GM12878 (cell line): ENCODE data around the gene ISCA2. TPM values are rescaled to one million over a fixed set of nuclear protein-coding genes. Genes with fewer than 3 reads are reported as not detected.

Source experiments
- ATAC-seq: fragments of 200-7000 bp; cut with Tn5 transposase; 3 replicates; pipeline ENCODE4 v1.9.1; 2020; ENCODE audit warnings: mild to moderate bottlenecking, moderate library complexity
- BruUV-seq: library from RNA; stranded (reverse); fragments of 400-500 nt; replicated peaks from 2 replicates; lab custom pipeline; 2021; lab: Mats Ljungman, UMichigan
- CTCF ChIA-PET: fragments of 300-600 bp; sonication (Branson Sonifier 250); formaldehyde crosslinking; extraction: SDS; loops from one replicate; lab custom pipeline; 2021; ENCODE audit warnings: inconsistent platforms; lab: Yijun Ruan, JAX
- POLR2A ChIA-PET: fragments of 350-600 bp; formaldehyde crosslinking; extraction: SDS; loops from one replicate; lab custom pipeline; 2021; ENCODE audit warnings: inconsistent platforms; lab: Charles Lee
- RAD21 ChIA-PET: fragments of 300-600 bp; sonication (Branson Sonifier 250); formaldehyde crosslinking; loops from one replicate; lab custom pipeline; 2023; ENCODE audit warnings: antibody characterized with exemption; ENCODE audit not compliant: unreplicated experiment; lab: Charles Lee
- SMC1A ChIA-PET: fragments of 300-600 bp; sonication (Branson Sonifier 250); formaldehyde crosslinking; loops from one replicate; lab custom pipeline; 2023; ENCODE audit not compliant: unreplicated experiment, uncharacterized antibody; lab: Charles Lee
- DNase-seq: peaks from one replicate; pipeline ENCODE4 v3.0.0-alpha.2; 2011; ENCODE audit warnings: low read depth, low spot score
- FAIRE-seq: peaks from 3 replicates; lab custom pipeline; 2011; peaks lifted over from hg19 to GRCh38; lab: Jason Lieb, UNC
- H2AFZ ChIP-seq: 2 replicates; pipeline ENCODE4 v1.6.0; 2011; ENCODE audit warnings: low read depth, low read length, control low read depth; ENCODE audit not compliant: control insufficient read depth
- H3K27ac ChIP-seq: 2 replicates; pipeline ENCODE4 v1.5.1; 2011; ENCODE audit warnings: control low read depth; ENCODE audit not compliant: control insufficient read depth, insufficient read depth
- H3K27me3 ChIP-seq, 2 experiments: replicated peaks in 1 of 2; 2 replicates each; pipeline versions ENCODE4 v1.6.0 to v1.6.1; 2011; ENCODE audit warnings: low read length in 1 of 2; ENCODE audit not compliant: control insufficient read depth in 2 of 2, insufficient read depth in 2 of 2
- H3K36me3 ChIP-seq, 2 experiments: 2 replicates each; pipeline ENCODE4 v1.5.1; 2011; ENCODE audit warnings: low read length in 1 of 2; ENCODE audit not compliant: control insufficient read depth in 2 of 2, insufficient read depth in 2 of 2
- H3K4me1 ChIP-seq: 2 replicates; pipeline ENCODE4 v1.6.1; 2011; ENCODE audit warnings: mild to moderate bottlenecking, low read length, moderate library complexity, mixed read lengths; ENCODE audit not compliant: control insufficient read depth, insufficient read depth
- H3K4me2 ChIP-seq: 2 replicates; pipeline ENCODE4 v1.6.0; 2011; ENCODE audit warnings: control low read depth; ENCODE audit not compliant: control insufficient read depth, insufficient read depth
- H3K4me3 ChIP-seq: fragments of 200-600 bp; sonication (generic); 2 replicates; pipeline ENCODE4 v1.5.1; 2016
- H3K79me2 ChIP-seq: 2 replicates; pipeline ENCODE4 v1.6.0; 2011; ENCODE audit warnings: low read length; ENCODE audit not compliant: control insufficient read depth, insufficient read depth
- H3K9ac ChIP-seq: 2 replicates; pipeline ENCODE4 v1.8.0; 2011; ENCODE audit warnings: low read length, control low read depth, mixed read lengths; ENCODE audit not compliant: control insufficient read depth, insufficient read depth
- H3K9me3 ChIP-seq: replicated peaks from 3 replicates; pipeline ENCODE4 v1.5.1; 2011; ENCODE audit warnings: mild to moderate bottlenecking, low read length; ENCODE audit not compliant: control insufficient read depth, insufficient read depth
- H4K20me1 ChIP-seq: 2 replicates; pipeline ENCODE4 v1.6.0; 2011; ENCODE audit not compliant: control insufficient read depth, insufficient read depth
- BRCA1 ChIP-seq: IDR thresholded peaks from 2 replicates; pipeline ENCODE4 v1.6.1; 2011; ENCODE audit warnings: low read depth, low read length, improper control_type of control experiment
- KAT2A ChIP-seq: conservative IDR thresholded peaks from 2 replicates; pipeline ENCODE4 v1.6.1; 2011; ENCODE audit warnings: low read depth, low read length; ENCODE audit not compliant: control insufficient read depth
- NFIC ChIP-seq: IDR thresholded peaks from 2 replicates; pipeline ENCODE4 v1.6.1; 2012; ENCODE audit warnings: low read depth, mild to moderate bottlenecking, inconsistent platforms, low read length, moderate library complexity
- RCOR1 ChIP-seq: conservative IDR thresholded peaks from 2 replicates; pipeline ENCODE4 v1.6.1; 2012; ENCODE audit warnings: low read depth, low read length, improper control_type of control experiment
- SUZ12 ChIP-seq: fragments of 200-600 bp; sonication (generic); IDR thresholded peaks from one replicate; pipeline ENCODE4 v1.6.1; 2018; ENCODE audit warnings: antibody characterized with exemption, mild to moderate bottlenecking; ENCODE audit not compliant: unreplicated experiment
- TAF1 ChIP-seq: IDR thresholded peaks from 2 replicates; pipeline ENCODE4 v1.6.1; 2011; ENCODE audit warnings: mild to moderate bottlenecking, low read depth, low read length, borderline replicate concordance
- whole genome bisulfite sequencing: methylation state at CpG from one replicate; pipeline ENCODE4 v1.1.6; 2016; ENCODE audit warnings: low lambda C conversion rate; ENCODE audit not compliant: insufficient replicate concordance, insufficient coverage; ENCODE audit errors: missing lambda C conversion rate; 5-methylcytosine and 5-hydroxymethylcytosine counted together
- in situ Hi-C: fragments of 300-500 bp; cut with MboI; formaldehyde crosslinking; loops from 9 replicates; pipeline ENCODE4 v1.14.3; 2018; ENCODE audit warnings: mixed read lengths
- intact Hi-C: fragments of 100-400 bp; cut with micrococcal nuclease; formaldehyde crosslinking; loops from one replicate; pipeline ENCODE4 v1.14.2; 2022; ENCODE audit not compliant: unreplicated experiment
- polyA plus RNA-seq, 11 experiments: library from polyadenylated mRNA; depleted of rRNA in 4 of 11; unstranded in 6 of 11; stranded (reverse) in 5 of 11; fragments of >200 nt; fragmentation: Nextera tagmentation in 4 of 11; fragmentation: Illumina TruSeq in 1 of 11; extraction: Ambion mirVana in 4 of 11; extraction: Trizol in 1 of 11; gene quantifications; 1 replicate in 1 of 11; 2 replicates in 10 of 11; pipeline versions ENCODE4 v1.2.1 to v1.2.3, GENCODE V29; 2011 to 2016; ENCODE audit warnings: inconsistent platforms in 2 of 11, missing spikeins in 2 of 11, low read depth in 1 of 11
- total RNA-seq, 4 experiments: library from RNA; depleted of rRNA in 3 of 4; stranded (reverse); fragments of >200 nt in 3 of 4; fragmentation: Illumina TruSeq in 1 of 4; extraction: Trizol in 1 of 4; gene quantifications; 2 replicates each; pipeline versions ENCODE4 v1.2.1 to v1.2.3, GENCODE V29; 2013 to 2021
- TF ChIP-seq, protein P1 (sequence below): fragments of 450-650 bp; IDR thresholded peaks from 2 replicates; pipeline ENCODE4 v1.6.1; 2017; ENCODE audit warnings: mild to moderate bottlenecking, moderate library complexity
- TF ChIP-seq, protein P2 (sequence below): fragments of 450-650 bp; formaldehyde crosslinking; IDR thresholded peaks from 2 replicates; pipeline ENCODE4 v1.4.0; 2022; ENCODE audit warnings: mild to moderate bottlenecking, moderate library complexity
- TF ChIP-seq, protein P3 (sequence below): IDR thresholded peaks from 2 replicates; pipeline ENCODE4 v1.6.1; 2012; ENCODE audit warnings: low read depth, low read length, improper control_type of control experiment

The ISCA2 gene
- total and polyA plus RNA-seq, 10 of the 15 experiments (the other 5 are each of a cell fraction or from before 2014, with no cell fraction given): 7.5 to 116 (median 32.5) TPM

DNA sequence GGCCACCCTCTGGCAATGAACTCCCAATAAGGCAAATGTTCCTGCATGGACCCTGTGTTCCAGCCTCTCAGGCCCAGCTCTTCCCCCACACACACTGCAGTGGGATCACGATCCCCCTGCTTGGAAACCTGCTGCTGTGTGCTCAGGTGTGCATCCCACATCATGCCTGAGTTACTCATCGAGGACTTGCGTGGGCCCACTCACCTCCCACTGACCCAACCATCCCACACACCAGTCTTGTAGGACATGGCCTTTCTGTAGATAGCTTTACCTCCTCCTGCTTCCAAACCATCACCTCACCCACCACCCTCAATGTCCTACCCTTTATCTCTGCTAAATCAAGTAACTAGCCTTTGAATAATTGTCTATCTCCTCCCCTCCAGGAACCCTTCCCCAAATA lies 25.1 kb upstream of the ISCA2 start (continued):
- TF ChIP-seq, protein P1, sequence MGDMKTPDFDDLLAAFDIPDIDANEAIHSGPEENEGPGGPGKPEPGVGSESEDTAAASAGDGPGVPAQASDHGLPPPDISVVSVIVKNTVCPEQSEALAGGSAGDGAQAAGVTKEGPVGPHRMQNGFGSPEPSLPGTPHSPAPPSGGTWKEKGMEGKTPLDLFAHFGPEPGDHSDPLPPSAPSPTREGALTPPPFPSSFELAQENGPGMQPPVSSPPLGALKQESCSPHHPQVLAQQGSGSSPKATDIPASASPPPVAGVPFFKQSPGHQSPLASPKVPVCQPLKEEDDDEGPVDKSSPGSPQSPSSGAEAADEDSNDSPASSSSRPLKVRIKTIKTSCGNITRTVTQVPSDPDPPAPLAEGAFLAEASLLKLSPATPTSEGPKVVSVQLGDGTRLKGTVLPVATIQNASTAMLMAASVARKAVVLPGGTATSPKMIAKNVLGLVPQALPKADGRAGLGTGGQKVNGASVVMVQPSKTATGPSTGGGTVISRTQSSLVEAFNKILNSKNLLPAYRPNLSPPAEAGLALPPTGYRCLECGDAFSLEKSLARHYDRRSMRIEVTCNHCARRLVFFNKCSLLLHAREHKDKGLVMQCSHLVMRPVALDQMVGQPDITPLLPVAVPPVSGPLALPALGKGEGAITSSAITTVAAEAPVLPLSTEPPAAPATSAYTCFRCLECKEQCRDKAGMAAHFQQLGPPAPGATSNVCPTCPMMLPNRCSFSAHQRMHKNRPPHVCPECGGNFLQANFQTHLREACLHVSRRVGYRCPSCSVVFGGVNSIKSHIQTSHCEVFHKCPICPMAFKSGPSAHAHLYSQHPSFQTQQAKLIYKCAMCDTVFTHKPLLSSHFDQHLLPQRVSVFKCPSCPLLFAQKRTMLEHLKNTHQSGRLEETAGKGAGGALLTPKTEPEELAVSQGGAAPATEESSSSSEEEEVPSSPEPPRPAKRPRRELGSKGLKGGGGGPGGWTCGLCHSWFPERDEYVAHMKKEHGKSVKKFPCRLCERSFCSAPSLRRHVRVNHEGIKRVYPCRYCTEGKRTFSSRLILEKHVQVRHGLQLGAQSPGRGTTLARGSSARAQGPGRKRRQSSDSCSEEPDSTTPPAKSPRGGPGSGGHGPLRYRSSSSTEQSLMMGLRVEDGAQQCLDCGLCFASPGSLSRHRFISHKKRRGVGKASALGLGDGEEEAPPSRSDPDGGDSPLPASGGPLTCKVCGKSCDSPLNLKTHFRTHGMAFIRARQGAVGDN: no peak

DNA sequence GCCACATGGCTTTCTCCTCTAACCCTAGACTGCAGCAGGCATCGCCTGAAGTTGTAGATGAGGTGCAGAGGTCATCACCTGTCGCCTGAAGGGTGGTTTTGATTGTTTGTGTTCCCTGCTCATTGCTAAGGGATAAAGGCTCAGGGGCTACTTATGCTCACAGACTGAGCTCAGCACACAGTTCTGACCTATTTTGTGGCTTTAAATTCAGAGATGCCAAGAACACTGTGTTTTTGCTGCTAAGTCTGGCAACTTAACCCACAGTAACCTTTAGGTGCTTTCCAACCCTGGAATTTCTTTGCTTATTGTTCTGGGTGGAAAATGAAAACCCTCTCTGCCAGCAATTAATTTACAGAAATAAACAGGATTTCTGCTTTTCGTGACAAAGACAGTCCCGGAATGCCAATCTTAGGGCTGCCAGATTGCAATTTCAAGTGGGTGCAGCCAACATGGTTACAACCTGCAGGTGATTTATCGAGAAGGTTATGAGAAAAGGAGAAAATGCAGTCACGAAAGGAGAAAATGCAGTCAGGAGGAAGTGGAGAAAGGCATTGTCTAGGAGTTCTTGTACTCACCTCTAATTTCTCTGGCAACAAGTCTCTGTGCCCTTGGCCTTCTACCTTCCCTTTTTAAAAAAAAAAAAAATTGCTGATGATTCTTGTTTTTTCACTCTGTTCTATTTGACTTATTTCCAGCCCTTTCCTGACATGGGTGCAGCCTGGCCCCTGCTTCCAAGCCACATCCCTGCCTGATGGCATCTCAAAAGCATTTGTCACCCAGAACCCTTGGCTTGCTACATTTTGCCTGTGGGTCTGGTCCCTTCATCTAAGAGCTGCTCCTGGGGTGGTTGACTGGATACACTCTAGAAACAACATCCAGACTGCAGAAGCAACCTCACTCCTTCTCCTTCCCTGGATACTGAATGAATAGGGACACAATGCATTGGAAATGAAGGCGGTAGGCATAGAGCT lies 23.7 kb upstream of the ISCA2 start:
- H3K9ac ChIP-seq: no peak overlapping the region
- H3K79me2 ChIP-seq: no peaks in the 10 kb centered on the region
- no TSS peak for BruUV-seq
- ATAC-seq (no peak), DNase-seq (no peak), FAIRE-seq (no peak)
- H3K27me3 ChIP-seq: no peaks in the 10 kb centered on the region
- 43% methylated on average over 7 of the region's 7 CpGs for WGBS
- ChIA-PET RAD21 (no interaction called here), SMC1A (interaction anchor here (0.6 to 1.1 kb wide), 2 partner anchors 20 to 92 kb away, joined by 4 to 6 read pairs; no protein-coding TSS in a partner anchor), CTCF (no interaction called here), POLR2A (no interaction called here)
- H3K27ac ChIP-seq: no peak overlapping the region
- in situ Hi-C loops (no loop called here), intact Hi-C loops (no loop called here)
- H3K9me3 ChIP-seq: no peaks in the 10 kb centered on the region
- H4K20me1 ChIP-seq: no peaks in the 10 kb centered on the region
- no peak overlapping the region for H2AFZ ChIP-seq
- TF ChIP-seq, protein P2, sequence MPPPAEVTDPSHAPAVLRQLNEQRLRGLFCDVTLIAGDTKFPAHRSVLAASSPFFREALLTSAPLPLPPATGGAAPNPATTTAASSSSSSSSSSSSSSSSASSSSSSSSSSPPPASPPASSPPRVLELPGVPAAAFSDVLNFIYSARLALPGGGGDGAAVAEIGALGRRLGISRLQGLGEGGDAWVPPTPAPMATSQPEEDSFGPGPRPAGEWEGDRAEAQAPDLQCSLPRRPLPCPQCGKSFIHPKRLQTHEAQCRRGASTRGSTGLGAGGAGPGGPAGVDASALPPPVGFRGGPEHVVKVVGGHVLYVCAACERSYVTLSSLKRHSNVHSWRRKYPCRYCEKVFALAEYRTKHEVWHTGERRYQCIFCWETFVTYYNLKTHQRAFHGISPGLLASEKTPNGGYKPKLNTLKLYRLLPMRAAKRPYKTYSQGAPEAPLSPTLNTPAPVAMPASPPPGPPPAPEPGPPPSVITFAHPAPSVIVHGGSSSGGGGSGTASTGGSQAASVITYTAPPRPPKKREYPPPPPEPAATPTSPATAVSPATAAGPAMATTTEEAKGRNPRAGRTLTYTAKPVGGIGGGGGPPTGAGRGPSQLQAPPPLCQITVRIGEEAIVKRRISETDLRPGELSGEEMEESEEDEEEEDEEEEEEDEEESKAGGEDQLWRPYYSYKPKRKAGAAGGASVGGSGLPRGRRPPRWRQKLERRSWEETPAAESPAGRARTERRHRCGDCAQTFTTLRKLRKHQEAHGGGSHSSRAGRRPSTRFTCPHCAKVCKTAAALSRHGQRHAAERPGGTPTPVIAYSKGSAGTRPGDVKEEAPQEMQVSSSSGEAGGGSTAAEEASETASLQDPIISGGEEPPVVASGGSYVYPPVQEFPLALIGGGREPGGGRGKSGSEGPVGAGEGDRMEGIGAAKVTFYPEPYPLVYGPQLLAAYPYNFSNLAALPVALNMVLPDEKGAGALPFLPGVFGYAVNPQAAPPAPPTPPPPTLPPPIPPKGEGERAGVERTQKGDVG (CRISPR knock-in tag): no peak
- no peak for TF ChIP-seq KAT2A
- TF ChIP-seq RCOR1: no peak
- no peak for TF ChIP-seq NFIC
- TF ChIP-seq, protein P3, sequence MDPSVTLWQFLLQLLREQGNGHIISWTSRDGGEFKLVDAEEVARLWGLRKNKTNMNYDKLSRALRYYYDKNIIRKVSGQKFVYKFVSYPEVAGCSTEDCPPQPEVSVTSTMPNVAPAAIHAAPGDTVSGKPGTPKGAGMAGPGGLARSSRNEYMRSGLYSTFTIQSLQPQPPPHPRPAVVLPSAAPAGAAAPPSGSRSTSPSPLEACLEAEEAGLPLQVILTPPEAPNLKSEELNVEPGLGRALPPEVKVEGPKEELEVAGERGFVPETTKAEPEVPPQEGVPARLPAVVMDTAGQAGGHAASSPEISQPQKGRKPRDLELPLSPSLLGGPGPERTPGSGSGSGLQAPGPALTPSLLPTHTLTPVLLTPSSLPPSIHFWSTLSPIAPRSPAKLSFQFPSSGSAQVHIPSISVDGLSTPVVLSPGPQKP: no peak
- TF ChIP-seq SUZ12: no peak
- no peak for TF ChIP-seq BRCA1
- no peak for TF ChIP-seq TAF1
- H3K4me2 ChIP-seq: no peak overlapping the region
- no peak overlapping the region for H3K4me3 ChIP-seq
- H3K36me3 ChIP-seq: no peaks in the 10 kb centered on the region
- no peaks in the 10 kb centered on the region for H3K4me1 ChIP-seq
